Right atrium auricular region (tissue), 2 donors: ENCODE results near the gene SNN. TPM values are rescaled to one million over a fixed set of nuclear protein-coding genes. Genes with fewer than 3 reads are reported as not detected.

Experiments
- DNase-seq: peaks from one replicate; pipeline ENCODE4 v3.0.0-alpha.2; 2019; ENCODE audit warnings: low spot score
- H3K27ac ChIP-seq, 2 donors: fragments of 200-600 bp; sonication (generic); 1 replicate in 1 of 2; 2 replicates in 1 of 2; pipeline ENCODE4 v1.5.1; 2016 to 2019
- H3K27me3 ChIP-seq, 2 donors: fragments of 200-600 bp; sonication (generic); one replicate each; pipeline versions ENCODE4 v1.5.1 to v1.6.0; 2017 to 2019
- H3K36me3 ChIP-seq: fragments of 200-600 bp; sonication (generic); one replicate; pipeline ENCODE4 v1.5.1; 2016
- H3K4me1 ChIP-seq, 2 donors: fragments of 200-600 bp; sonication (generic); one replicate each; pipeline versions ENCODE4 v1.5.1 to v1.6.0; 2017 to 2019
- H3K4me3 ChIP-seq, 2 donors: fragments of 200-600 bp; sonication (generic); 1 replicate in 1 of 2; 2 replicates in 1 of 2; pipeline ENCODE4 v1.5.1; 2017 to 2019; ENCODE audit warnings: mild to moderate bottlenecking in 1 of 2, moderate library complexity in 1 of 2
- H3K9me3 ChIP-seq, 2 donors: fragments of 200-600 bp; sonication (generic); one replicate each; pipeline ENCODE4 v1.5.1; 2019
- total RNA-seq, 2 donors: library from RNA; depleted of rRNA; stranded (reverse); fragments of >200 nt; gene quantifications; one replicate each; pipeline ENCODE4 v1.1.0, GENCODE V29; 2016
- TF ChIP-seq, protein P1 (sequence below), 2 donors: fragments of 200-600 bp; sonication (generic); IDR thresholded peaks; one replicate each; pipeline ENCODE4 v1.5.1; 2019; ENCODE audit warnings: antibody characterized with exemption in 2 of 2

The SNN gene
- total RNA-seq, 2 donors from 2014 or later = 18.9 to 20.0 TPM

DNA sequence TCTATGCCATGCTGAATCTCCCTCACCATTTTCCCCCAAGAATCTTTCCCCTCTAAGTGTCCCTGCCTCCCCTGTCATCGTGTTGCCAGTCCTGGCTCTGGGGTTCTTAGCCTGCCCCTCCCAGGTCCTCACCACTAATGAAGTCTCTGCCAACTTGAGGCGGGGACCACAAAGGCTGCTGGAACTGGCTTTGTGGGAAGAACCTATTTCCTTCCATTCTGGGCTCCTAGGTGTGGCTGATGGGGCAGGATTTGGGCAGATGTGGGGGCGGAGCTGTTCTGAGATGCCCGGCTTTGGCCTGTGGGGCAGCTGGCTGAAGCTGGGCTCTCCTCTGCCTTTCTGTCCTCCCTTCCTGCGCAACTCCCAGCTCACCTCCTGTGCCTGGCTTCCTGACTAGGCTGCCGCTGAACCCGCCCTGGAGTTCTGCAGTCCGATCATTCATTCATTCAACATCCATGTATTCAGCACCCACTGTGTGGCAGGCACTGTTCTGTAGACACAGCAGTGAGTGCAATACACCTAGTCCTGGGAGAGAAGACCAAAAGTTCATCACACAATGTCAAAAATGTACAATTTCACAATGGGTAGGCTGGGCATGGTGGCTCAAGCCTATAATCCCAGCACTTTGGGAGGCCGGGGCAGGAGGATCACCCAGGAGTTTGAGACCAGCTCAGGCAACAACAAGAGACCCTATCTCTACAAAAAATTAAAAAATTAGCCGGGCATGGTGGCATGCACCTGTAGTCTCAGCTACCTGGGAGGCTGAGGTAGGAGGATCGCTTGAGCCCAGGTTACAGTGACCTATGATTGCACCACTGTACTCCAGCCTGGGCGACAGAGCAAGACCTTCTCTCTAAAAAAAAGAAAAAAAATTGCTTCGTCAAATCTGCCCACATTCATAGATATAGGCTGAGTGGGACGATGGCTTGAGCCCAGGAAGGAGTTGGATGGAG is 1.9 kb upstream of the SNN start:
- H3K4me1 ChIP-seq = peaks cover 0 to 29% of the 10 kb centered on the region in 2 donors
- no peak overlapping the region for H3K27ac ChIP-seq
- TF ChIP-seq, protein P1, sequence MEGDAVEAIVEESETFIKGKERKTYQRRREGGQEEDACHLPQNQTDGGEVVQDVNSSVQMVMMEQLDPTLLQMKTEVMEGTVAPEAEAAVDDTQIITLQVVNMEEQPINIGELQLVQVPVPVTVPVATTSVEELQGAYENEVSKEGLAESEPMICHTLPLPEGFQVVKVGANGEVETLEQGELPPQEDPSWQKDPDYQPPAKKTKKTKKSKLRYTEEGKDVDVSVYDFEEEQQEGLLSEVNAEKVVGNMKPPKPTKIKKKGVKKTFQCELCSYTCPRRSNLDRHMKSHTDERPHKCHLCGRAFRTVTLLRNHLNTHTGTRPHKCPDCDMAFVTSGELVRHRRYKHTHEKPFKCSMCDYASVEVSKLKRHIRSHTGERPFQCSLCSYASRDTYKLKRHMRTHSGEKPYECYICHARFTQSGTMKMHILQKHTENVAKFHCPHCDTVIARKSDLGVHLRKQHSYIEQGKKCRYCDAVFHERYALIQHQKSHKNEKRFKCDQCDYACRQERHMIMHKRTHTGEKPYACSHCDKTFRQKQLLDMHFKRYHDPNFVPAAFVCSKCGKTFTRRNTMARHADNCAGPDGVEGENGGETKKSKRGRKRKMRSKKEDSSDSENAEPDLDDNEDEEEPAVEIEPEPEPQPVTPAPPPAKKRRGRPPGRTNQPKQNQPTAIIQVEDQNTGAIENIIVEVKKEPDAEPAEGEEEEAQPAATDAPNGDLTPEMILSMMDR (IDR thresholded peaks at IDR 0.05) = no peak
- no peaks in the 10 kb centered on the region for H3K9me3 ChIP-seq
- H3K36me3 ChIP-seq = no peaks in the 10 kb centered on the region
- H3K27me3 ChIP-seq = no peaks in the 10 kb centered on the region
- DNase-seq = no peak
- no peak overlapping the region for H3K4me3 ChIP-seq

DNA sequence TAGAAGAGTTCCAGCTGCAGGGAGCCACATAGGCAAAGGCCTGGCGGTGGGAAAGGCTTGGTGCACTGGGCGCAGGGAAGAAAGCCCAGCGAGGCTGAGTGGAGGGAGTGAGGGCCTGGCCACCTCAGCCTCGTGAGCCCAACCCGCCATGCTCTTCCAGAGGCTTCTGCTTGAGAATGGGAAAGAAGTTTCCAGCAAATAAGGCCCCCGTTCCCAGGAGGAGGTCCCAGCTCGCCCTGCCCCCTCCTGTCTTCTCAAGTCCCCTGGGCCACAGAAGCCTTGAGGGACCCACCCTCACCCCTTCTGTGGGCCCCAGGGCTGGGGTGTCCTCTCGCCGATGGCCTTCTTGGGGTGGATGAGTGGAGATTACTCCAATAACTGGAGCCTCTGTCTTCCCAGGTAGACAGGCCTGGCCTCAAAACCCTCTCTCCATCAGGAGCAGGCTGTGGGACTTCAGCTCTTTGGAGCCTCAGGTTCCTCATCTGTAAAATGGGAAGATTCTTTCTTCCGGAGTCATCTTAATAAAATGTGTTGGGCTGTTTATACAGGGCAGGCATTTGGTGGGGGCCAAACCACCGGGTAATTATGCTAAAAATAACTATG is 933 bp upstream of the SNN start:
- peaks cover 0 to 38% of the 10 kb centered on the region in 2 donors for H3K4me1 ChIP-seq
- H3K4me3 ChIP-seq = peak overlapping the region in 1 of 2 donors; percentile 54
- TF ChIP-seq, protein P1 (IDR thresholded peaks at IDR 0.05) = no peak
- no peaks in the 10 kb centered on the region for H3K36me3 ChIP-seq
- DNase-seq = no peak
- H3K9me3 ChIP-seq = no peaks in the 10 kb centered on the region
- H3K27ac ChIP-seq = peak overlapping the region in 1 of 2 donors; percentile 7
- H3K27me3 ChIP-seq = no peaks in the 10 kb centered on the region

DNA sequence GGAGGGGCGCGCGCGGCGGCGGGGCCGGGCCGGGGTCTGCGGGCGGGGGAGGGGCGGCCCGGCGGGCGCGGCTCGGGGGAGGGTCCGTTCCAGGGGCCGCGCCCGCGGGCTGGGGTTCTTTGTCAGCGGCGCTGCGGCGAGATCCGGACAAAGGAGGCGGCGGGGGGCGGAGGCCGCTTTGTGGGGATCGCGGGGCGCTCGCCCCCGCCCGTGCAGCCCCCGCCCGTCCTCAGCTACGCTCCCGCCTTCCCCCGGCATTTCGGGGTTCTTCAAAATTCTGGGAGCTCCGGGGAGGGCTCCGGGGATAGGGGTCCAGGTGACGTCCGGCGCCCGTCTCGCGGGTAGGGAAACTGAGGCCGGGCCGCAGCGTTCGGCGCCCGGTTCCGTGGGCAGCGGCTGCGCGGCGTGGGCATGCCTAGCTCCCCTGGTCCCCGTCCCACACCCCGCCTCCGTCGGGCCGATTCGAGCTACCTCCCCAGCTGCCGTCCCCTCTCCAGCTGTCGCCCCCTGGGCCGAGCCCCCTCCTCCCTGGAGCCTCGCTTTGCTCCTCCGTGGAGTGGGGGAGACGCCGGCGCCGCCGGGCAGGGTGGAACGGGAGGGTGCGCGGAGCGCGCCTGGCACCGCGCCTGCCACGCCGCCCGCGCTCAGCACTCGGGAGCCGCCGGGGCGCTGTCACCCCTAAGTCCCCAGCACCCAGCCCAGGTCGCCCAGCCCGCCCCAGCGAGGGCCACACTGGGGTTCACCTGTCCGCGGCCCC is 546 bp downstream of the SNN start:
- Histone ChIP-seq H3K36me3 (no peaks in the 10 kb centered on the region), H3K4me3 (peak overlapping the region; percentile 92 to 98), H3K27ac (peak overlapping the region; percentile 90 to 91), H3K4me1 (peaks cover 0 to 53% of the 10 kb centered on the region in 2 donors), H3K27me3 (no peaks in the 10 kb centered on the region), H3K9me3 (no peaks in the 10 kb centered on the region)
- TF ChIP-seq, protein P1 (IDR thresholded peaks at IDR 0.05) = no peak
- DNase-seq = no peak

DNA sequence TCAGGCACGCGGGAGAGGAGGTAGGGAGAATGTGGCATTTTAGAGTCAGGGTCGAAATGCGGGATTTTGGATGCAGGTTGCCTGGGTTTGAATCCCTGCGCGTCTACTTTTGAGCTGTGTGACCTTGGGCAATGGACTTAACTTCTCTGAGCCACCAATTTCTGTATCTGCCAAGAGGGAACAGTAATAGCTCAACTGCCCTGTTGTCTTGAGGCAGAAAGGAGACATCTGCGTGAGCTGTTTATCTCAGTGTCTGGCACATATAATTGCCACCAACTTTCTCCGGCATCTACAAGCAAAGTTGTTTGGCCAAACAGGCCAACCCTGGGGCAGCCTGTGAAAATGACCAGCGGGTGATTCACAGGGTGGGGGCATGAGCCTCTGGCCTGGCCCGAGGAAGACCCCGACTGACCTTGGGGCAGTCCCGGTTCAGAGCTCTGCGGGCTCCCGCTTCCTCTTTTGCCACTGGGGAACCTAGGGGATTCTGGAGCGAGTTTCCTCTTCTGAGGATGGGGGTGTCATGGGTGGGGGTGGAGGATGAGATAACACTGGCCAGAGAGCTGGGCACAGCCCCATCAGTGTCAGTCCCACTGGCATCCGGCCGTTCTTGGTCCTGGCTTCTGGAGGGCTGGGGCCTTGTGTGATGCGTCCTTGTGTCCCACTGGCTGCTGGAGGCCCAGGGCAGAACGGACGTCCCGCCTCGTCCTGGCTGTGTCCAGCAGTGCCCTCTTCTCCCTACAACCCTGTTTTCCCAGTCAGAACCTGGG is 1.3 kb downstream of the SNN start:
- Histone ChIP-seq H3K4me3 (peak overlapping the region; percentile 92 to 98), H3K4me1 (peaks cover 0 to 61% of the 10 kb centered on the region in 2 donors)

More for the DNA sequence above, 1.3 kb downstream of the SNN start:
- DNase-seq = peak; percentile 80
- H3K9me3 ChIP-seq = no peaks in the 10 kb centered on the region
- no peaks in the 10 kb centered on the region for H3K27me3 ChIP-seq
- H3K27ac ChIP-seq = peak overlapping the region; percentile 90 to 91
- H3K36me3 ChIP-seq = no peaks in the 10 kb centered on the region
- TF ChIP-seq, protein P1 (IDR thresholded peaks at IDR 0.05) = no peak
